GM18508 (cell line): Measurements from ENCODE around the gene SFTPB.

Source experiments
- ATAC-seq: cut with Tn5 transposase; IDR thresholded peaks from one replicate; pipeline ENCODE4 v1.9.1; 2021; ENCODE audit warnings: moderate number of reproducible peaks; ENCODE audit not compliant: insufficient read depth, unreplicated experiment

SFTPB gene

GRCh38 chr2:85703329-85703728 is 35.3 kb upstream of the SFTPB start:
- ATAC-seq: no peak

- no peak for ATAC-seq
Measured at GRCh38 chr2:85702800-85703199, 34.8 kb upstream of the SFTPB start.

DNA sequence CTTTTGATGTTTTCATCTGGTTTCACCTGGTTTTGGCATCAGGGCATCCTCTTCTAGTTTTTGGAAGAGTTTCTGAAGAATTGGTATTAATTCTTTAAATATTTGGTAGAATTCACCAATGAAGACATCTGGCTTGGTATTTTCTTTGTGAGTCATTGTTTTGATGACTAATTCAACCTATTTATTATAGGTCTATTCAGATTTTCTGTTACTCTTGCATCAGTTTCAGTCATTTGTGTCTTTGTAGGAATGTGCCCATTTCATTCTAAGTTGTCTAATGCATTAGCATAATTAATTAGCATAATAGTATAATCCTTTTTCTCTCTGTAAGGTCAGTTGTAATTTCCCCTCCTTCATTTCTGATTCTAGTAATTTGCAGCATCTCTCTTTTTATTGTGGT is 34.2 kb upstream of the SFTPB start:
- ATAC-seq: no peak

DNA sequence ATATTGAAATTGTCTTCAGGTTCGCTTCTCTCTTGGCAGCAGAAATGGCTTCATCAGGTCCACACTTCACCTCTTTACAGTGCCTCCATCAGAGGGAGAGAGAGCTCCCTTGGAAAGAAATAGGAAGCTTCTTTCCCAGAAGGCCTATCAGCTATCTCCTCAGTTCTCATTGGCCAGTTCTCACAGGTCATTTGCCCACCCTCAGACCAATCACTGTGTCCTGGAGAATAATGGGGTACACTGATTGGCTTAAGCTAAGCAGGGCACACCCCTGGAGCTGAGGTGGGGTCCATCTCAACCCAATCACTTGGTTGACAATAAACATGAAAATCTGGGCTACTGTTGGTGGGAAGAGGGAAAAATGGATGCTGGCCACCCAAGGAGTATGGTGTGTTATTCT is 31.3 kb upstream of the SFTPB start:
- ATAC-seq: no peak

DNA sequence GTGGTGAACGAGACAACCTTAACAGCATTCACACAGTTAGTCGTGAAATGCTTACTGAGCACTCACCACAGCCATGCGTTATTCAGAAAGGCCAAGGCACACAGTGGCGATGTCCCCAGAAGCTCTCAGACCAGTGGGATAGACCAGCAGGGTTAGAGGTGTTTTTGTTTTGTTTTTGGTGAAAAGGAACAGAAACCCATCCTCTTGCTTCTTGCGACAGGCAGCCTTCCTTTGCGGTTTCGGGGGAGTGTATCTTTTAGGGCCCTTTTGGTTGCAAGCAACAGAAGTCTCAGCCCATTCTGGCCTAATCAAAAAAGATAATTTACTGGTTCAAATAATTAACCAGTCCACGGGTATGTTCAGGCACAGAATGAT is 30.9 kb upstream of the SFTPB start:
- no peak for ATAC-seq

DNA sequence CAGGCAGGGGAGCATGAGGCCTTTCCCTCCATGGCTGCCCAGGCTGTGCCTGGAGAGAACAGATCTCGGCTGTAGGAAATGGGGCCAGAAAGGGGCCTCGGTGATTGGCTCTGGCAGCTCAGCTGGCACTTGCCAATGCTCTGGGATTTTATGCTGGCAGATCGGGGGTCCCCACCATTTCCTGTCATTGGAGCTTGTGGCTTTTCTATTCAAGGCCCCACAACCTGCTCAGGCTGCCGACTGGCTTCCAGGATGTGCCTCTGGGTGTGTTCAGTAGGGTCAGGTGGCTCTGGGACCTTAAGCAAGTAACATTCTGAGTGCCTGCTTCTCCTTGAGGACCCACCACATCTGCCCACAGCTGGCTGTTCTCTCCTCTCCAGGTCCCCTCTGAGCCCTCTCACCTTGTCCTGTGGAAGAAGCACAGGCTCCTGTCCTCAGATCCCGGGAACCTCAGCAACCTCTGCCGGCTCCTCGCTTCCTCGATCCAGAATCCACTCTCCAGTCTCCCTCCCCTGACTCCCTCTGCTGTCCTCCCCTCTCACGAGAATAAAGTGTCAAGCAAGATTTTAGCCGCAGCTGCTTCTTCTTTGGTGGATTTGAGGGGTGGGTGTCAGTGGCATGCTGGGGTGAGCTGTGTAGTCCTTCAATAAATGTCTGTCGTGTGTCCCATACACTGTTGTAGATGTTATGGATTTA is 30.3 kb upstream of the SFTPB start:
- no peak for ATAC-seq

- ATAC-seq: no peak
Measured at GRCh38 chr2:85697716-85698115, 29.7 kb upstream of the SFTPB start.

- no peak for ATAC-seq
Measured at GRCh38 chr2:85697096-85697495, 29.1 kb upstream of the SFTPB start.

- no peak for ATAC-seq
Measured at GRCh38 chr2:85695691-85696668, 28.0 kb upstream of the SFTPB start.

GRCh38 chr2:85695121-85695520 is 27.1 kb upstream of the SFTPB start:
- no peak for ATAC-seq

- ATAC-seq: no peak
Measured at GRCh38 chr2:85694052-85695025, 26.3 kb upstream of the SFTPB start, which contains the start of gene GNLY. GNLY (plus strand) TSS chr2:85694358; CDS start chr2:85694419, 61 bp downstream.

GRCh38 chr2:85692039-85692645 is 24.1 kb upstream of the SFTPB start:
- no peak for ATAC-seq

DNA sequence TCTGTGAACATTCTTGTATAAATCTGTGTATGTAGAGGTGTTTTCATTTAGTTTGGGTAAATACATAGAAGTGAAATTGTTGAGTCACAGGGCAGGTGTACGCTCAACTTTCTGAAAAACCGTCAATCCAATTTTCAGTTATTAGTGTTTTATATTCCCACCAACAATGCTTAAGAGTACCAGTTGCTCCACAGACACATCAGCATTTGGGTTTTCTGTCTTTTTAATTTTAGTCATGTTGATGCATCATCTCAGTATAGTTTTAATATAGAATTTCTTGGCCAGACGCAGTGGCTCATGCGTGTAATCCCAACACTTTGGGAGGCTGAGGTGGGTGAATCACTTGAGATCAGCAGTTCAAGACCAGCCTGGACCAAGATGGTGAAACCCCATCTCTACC is 22.9 kb upstream of the SFTPB start:
- ATAC-seq: no peak

GRCh38 chr2:85684806-85685205 is 16.8 kb upstream of the SFTPB start:
- no peak for ATAC-seq

GRCh38 chr2:85684380-85684779 is 16.4 kb upstream of the SFTPB start:
- no peak for ATAC-seq

DNA sequence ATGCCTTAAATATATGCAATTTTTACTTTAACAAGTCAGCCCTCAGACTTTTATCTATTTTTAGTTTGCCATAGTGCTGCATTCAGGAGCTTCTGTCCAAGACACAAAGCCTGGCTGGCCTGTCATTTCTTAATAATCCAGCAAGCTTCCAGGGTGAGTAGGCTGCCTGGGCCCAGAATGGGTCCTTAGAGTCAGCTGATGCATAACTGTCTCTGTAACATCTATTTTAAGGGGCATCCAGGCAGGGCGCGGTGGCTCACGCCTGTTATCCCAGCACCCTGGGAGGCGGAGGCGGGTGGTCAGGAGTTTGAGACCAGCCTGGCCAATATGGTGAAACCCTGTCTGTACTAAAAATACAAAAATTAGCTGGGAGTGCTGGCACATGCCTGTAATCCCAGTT is 14.4 kb upstream of the SFTPB start:
- no peak for ATAC-seq

DNA sequence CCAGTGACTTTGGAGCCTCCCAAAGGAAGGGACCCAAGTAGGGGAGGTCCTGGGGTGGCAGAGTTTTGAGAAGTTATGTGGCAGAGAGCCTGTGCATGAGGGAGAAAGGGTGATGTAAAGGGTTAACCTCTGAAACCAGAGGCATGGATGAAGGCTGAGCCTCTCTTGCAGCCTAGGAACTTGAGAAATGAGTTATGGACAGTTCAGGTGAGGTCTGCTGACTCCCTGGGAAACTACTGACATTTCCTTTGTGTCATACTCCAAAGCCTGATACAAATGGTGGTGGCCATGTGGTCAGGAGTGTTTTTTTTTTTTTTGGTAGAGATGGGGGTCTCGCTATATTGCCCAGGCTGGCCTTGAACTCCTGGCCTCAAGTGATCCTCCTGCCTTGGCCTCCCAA is 13.8 kb upstream of the SFTPB start:
- no peak for ATAC-seq

- no peak for ATAC-seq
Measured at GRCh38 chr2:85681372-85681763, 13.4 kb upstream of the SFTPB start.

- no peak for ATAC-seq
Measured at GRCh38 chr2:85680707-85681371, 12.8 kb upstream of the SFTPB start.
